K562 (cell line): ENCODE data around the gene RELA. TPM values are rescaled to one million over a fixed set of nuclear protein-coding genes. Genes with fewer than 3 reads are reported as not detected.
A peak's percentile ranks its signal among the peaks of the same experiment; 100 is the strongest.

Experiments
- FOXA3 ChIP-seq, 2 experiments: fragments of 450-650 bp in 1 of 2; sonication (generic) in 1 of 2; formaldehyde crosslinking; IDR thresholded peaks in 1 of 2; conservative IDR thresholded peaks in 1 of 2; 2 replicates each; pipeline versions ENCODE4 v1.4.0 to v1.8.0; 2020 to 2022; ENCODE audit warnings: mild to moderate bottlenecking in 2 of 2, missing genetic modification reagents in 1 of 2
- GABPA ChIP-seq: fragments of 200-800 bp; sonication (Bioruptor generic); conservative IDR thresholded peaks from 2 replicates; pipeline ENCODE4 v1.6.1; 2016; ENCODE audit warnings: low read depth, missing genetic modification characterization, missing compliant biosample characterization
- JUN ChIP-seq, 2 experiments: sonication (generic) in 1 of 2; formaldehyde crosslinking in 1 of 2; IDR thresholded peaks; 2 replicates each; pipeline versions ENCODE4 v1.6.1 to v1.8.0; 2012 to 2022; ENCODE audit warnings: borderline replicate concordance in 2 of 2, mild to moderate bottlenecking in 2 of 2, improper control_type of control experiment in 1 of 2, low read depth in 1 of 2, low read length in 1 of 2, missing genetic modification reagents in 1 of 2
- KLF13 ChIP-seq: fragments of 450-650 bp; IDR thresholded peaks from 2 replicates; pipeline ENCODE4 v1.6.1; 2016; ENCODE audit warnings: missing genetic modification characterization, low read depth, mild to moderate bottlenecking, missing compliant biosample characterization, moderate library complexity, borderline replicate concordance
- LARP7 ChIP-seq: fragments of 450-650 bp; IDR thresholded peaks from 2 replicates; pipeline ENCODE4 v1.6.1; 2016
- NFE2 ChIP-seq: IDR thresholded peaks from 2 replicates; pipeline ENCODE4 v1.6.1; 2014; ENCODE audit warnings: antibody characterized with exemption, low read depth
- SMARCA4 ChIP-seq: fragments of 450-650 bp; IDR thresholded peaks from 2 replicates; pipeline ENCODE4 v1.6.1; 2016
- SOX6 ChIP-seq: fragments of 450-650 bp; IDR thresholded peaks from 2 replicates; pipeline ENCODE4 v1.6.1; 2014; ENCODE audit warnings: mild to moderate bottlenecking
- TFAM ChIP-seq: fragments of 250-450 bp; sonication (Bioruptor Pico); conservative IDR thresholded peaks from 2 replicates; pipeline ENCODE4 v1.5.0; 2021; ENCODE audit warnings: mild to moderate bottlenecking, moderate library complexity
- ZC3H11A ChIP-seq: IDR thresholded peaks from 2 replicates; pipeline ENCODE4 v1.6.1; 2012; ENCODE audit warnings: low read depth, low read length, improper control_type of control experiment
- ZNF324 ChIP-seq: fragments of 250-450 bp; sonication (Bioruptor Pico); IDR thresholded peaks from 2 replicates; pipeline ENCODE4 v1.4.0; 2020; ENCODE audit warnings: mild to moderate bottlenecking
- polyA plus RNA-seq, 8 experiments: library from polyadenylated mRNA; depleted of rRNA in 4 of 8; stranded (reverse) in 5 of 8; unstranded in 3 of 8; fragments of >200 nt; fragmentation: Nextera tagmentation in 2 of 8; fragmentation: Illumina TruSeq in 1 of 8; extraction: Ambion mirVana in 2 of 8; extraction: Trizol in 1 of 8; gene quantifications; 2 replicates each; pipeline versions ENCODE4 v1.2.1 to v1.2.3, GENCODE V29; 2011 to 2014; ENCODE audit warnings: inconsistent platforms in 1 of 8, missing spikeins in 1 of 8
- total RNA-seq, 7 experiments: library from RNA; depleted of rRNA in 6 of 7; stranded (reverse); fragments of >200 nt in 6 of 7; fragmentation: Illumina TruSeq in 2 of 7; extraction: Trizol in 2 of 7; gene quantifications; 2 replicates each; pipeline versions ENCODE4 v1.2.1 to v1.2.3, GENCODE V29; 2011 to 2021; ENCODE audit warnings: low replicate concordance in 1 of 7
- TF ChIP-seq, protein P1 (sequence below), 2 experiments: IDR thresholded peaks; 2 replicates each; pipeline ENCODE4 v1.6.1; 2011; ENCODE audit warnings: borderline replicate concordance in 1 of 2, control low read depth in 1 of 2, low read depth in 1 of 2, low read length in 1 of 2, mild to moderate bottlenecking in 1 of 2, mixed read lengths in 1 of 2, moderate library complexity in 1 of 2; ENCODE audit not compliant: insufficient read depth in 1 of 2, insufficient read length in 1 of 2, poor library complexity in 1 of 2, severe bottlenecking in 1 of 2; ENCODE audit errors: extremely low read depth in 1 of 2
- TF ChIP-seq, protein P2 (sequence below), 2 experiments: fragments of 450-650 bp; IDR thresholded peaks; 2 replicates each; pipeline ENCODE4 v1.6.1; 2016
- TF ChIP-seq, protein P3 (sequence below), 3 experiments: fragments of 200-800 bp in 1 of 3; fragments of 250-450 bp in 1 of 3; fragments of 450-650 bp in 1 of 3; sonication (Bioruptor Pico) in 1 of 3; sonication (Bioruptor generic) in 1 of 3; formaldehyde crosslinking in 1 of 3; IDR thresholded peaks; 2 replicates each; pipeline versions ENCODE4 v1.6.1 to v1.8.0; 2016 to 2022; ENCODE audit warnings: mild to moderate bottlenecking in 2 of 3, missing genetic modification characterization in 2 of 3, missing compliant biosample characterization in 1 of 3, moderate library complexity in 1 of 3
- TF ChIP-seq, protein P4 (sequence below): fragments of 200-800 bp; sonication (Bioruptor generic); IDR thresholded peaks from 2 replicates; pipeline ENCODE4 v1.6.1; 2017; ENCODE audit warnings: missing genetic modification characterization, missing compliant biosample characterization
- TF ChIP-seq, protein P5 (sequence below): fragments of 250-450 bp; sonication (Bioruptor Pico); IDR thresholded peaks from 2 replicates; pipeline ENCODE4 v1.5.0; 2020; ENCODE audit warnings: mild to moderate bottlenecking

The RELA gene
- total and polyA plus RNA-seq, 9 of the 15 experiments (the other 6 are each of a cell fraction or from before 2014, with no cell fraction given): 6.0 to 67.4 (median 20.6) TPM

DNA sequence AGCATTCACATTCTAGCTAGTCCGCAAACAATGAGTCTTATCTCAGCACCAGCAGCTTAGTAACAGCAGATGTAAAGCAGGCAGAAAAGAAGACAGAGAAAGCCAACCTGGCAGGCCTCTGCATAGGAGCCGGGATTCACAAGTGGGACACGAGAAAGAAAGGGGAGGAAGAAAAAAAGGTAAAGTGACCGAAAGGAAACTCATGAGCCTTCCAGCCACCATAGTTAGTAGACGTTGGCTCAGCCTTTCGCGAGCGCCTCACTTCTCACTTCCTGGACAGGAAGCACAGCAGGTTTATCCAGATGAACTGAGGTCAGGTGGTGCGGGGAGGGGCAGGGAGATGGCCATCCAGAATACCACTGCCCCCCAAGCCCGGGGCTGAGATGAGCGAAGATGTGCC, 29.7 kb upstream of the RELA start (continued):
- peak; percentile 52; the same call in 1 of the 2 replicates for TF ChIP-seq GABPA (tag)
- no peak for TF ChIP-seq ZNF324
- no peak for TF ChIP-seq NFE2
- TF ChIP-seq SOX6: peak; percentile 72
- TF ChIP-seq LARP7: no peak
- TF ChIP-seq TFAM (CRISPR knock-in tag): no peak
- TF ChIP-seq, protein P1, sequence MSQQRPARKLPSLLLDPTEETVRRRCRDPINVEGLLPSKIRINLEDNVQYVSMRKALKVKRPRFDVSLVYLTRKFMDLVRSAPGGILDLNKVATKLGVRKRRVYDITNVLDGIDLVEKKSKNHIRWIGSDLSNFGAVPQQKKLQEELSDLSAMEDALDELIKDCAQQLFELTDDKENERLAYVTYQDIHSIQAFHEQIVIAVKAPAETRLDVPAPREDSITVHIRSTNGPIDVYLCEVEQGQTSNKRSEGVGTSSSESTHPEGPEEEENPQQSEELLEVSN (IDR thresholded peaks at IDR 0.05; ENCODE audit: borderline replicate concordance in 1 of 2, extremely low read depth in 1 of 2, insufficient read depth in 1 of 2, insufficient read length in 1 of 2, low read depth in 1 of 2, low read length in 1 of 2, poor library complexity in 1 of 2, severe bottlenecking in 1 of 2): no peak
- TF ChIP-seq FOXA3 (CRISPR knock-in tag; conservative IDR thresholded peaks at IDR 0.05 in 1 of 2, IDR thresholded peaks at IDR 0.05 in 1 of 2): no peak
- TF ChIP-seq ZC3H11A: no peak
- TF ChIP-seq, protein P2, sequence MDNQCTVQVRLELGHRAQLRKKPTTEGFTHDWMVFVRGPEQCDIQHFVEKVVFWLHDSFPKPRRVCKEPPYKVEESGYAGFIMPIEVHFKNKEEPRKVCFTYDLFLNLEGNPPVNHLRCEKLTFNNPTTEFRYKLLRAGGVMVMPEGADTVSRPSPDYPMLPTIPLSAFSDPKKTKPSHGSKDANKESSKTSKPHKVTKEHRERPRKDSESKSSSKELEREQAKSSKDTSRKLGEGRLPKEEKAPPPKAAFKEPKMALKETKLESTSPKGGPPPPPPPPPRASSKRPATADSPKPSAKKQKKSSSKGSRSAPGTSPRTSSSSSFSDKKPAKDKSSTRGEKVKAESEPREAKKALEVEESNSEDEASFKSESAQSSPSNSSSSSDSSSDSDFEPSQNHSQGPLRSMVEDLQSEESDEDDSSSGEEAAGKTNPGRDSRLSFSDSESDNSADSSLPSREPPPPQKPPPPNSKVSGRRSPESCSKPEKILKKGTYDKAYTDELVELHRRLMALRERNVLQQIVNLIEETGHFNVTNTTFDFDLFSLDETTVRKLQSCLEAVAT (IDR thresholded peaks at IDR 0.05): no peak
- TF ChIP-seq, protein P3, sequence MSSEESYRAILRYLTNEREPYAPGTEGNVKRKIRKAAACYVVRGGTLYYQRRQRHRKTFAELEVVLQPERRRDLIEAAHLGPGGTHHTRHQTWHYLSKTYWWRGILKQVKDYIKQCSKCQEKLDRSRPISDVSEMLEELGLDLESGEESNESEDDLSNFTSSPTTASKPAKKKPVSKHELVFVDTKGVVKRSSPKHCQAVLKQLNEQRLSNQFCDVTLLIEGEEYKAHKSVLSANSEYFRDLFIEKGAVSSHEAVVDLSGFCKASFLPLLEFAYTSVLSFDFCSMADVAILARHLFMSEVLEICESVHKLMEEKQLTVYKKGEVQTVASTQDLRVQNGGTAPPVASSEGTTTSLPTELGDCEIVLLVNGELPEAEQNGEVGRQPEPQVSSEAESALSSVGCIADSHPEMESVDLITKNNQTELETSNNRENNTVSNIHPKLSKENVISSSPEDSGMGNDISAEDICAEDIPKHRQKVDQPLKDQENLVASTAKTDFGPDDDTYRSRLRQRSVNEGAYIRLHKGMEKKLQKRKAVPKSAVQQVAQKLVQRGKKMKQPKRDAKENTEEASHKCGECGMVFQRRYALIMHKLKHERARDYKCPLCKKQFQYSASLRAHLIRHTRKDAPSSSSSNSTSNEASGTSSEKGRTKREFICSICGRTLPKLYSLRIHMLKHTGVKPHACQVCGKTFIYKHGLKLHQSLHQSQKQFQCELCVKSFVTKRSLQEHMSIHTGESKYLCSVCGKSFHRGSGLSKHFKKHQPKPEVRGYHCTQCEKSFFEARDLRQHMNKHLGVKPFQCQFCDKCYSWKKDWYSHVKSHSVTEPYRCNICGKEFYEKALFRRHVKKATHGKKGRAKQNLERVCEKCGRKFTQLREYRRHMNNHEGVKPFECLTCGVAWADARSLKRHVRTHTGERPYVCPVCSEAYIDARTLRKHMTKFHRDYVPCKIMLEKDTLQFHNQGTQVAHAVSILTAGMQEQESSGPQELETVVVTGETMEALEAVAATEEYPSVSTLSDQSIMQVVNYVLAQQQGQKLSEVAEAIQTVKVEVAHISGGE (CRISPR knock-in tag; IDR thresholded peaks at IDR 0.05): no peak
- no peak for TF ChIP-seq JUN (IDR thresholded peaks at IDR 0.05; ENCODE audit: borderline replicate concordance, low read depth, low read length)
- no peak for TF ChIP-seq JUN (CRISPR knock-in tag; IDR thresholded peaks at IDR 0.05; ENCODE audit: borderline replicate concordance)
- TF ChIP-seq, protein P4, sequence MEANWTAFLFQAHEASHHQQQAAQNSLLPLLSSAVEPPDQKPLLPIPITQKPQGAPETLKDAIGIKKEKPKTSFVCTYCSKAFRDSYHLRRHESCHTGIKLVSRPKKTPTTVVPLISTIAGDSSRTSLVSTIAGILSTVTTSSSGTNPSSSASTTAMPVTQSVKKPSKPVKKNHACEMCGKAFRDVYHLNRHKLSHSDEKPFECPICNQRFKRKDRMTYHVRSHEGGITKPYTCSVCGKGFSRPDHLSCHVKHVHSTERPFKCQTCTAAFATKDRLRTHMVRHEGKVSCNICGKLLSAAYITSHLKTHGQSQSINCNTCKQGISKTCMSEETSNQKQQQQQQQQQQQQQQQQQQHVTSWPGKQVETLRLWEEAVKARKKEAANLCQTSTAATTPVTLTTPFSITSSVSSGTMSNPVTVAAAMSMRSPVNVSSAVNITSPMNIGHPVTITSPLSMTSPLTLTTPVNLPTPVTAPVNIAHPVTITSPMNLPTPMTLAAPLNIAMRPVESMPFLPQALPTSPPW: 0 out of 2 replicates have a peak, but pooled peaks have one; percentile 31
- TF ChIP-seq KLF13 (tag): 0 out of 2 replicates have a peak, but pooled peaks have one; percentile 37
- TF ChIP-seq, protein P5, sequence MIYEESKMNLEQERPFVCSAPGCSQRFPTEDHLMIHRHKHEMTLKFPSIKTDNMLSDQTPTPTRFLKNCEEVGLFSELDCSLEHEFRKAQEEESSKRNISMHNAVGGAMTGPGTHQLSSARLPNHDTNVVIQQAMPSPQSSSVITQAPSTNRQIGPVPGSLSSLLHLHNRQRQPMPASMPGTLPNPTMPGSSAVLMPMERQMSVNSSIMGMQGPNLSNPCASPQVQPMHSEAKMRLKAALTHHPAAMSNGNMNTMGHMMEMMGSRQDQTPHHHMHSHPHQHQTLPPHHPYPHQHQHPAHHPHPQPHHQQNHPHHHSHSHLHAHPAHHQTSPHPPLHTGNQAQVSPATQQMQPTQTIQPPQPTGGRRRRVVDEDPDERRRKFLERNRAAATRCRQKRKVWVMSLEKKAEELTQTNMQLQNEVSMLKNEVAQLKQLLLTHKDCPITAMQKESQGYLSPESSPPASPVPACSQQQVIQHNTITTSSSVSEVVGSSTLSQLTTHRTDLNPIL: no peak
- TF ChIP-seq SMARCA4: peak; percentile 78
